ENCODE data around the gene OSBP2. TPM values are rescaled to one million over a fixed set of nuclear protein-coding genes. Genes with fewer than 3 reads are reported as not detected.

The OSBP2 gene
- total RNA-seq, 3 donors from 2014 or later: 0.96 to 4.6 (median 4.4) TPM

DNA sequence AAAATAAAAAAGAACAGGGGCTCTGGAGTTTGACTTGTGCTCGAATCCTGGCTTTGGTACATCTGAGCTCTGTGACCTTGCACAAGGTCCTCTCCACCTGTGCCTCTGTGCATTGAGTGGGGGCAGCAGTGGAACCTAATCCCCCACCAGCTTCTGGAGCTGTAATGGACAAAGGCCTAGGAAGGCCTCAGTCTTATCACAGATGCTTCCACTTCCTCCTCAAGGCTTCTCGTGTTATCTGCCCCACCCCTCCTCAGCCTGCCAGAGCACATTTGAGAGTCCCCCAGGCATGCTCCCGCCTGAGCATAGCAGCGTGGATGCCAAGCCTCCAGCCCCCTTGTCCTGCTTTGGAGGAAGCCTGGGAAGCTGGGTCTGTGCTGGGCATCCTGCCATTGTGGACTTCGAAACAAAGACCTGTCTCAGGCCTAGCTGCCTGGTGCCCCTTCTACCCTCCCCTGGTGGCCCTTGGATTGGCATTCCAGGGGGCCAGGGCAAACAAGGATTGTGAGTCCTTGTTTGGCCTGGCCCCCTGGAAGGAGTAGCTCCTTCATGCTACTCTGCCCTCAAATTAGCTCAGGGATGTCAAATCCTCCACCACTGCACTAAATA, 44.1 kb upstream of the OSBP2 start:
- no peak for TF ChIP-seq CTCF (IDR thresholded peaks at IDR 0.05)
- no peak for TF ChIP-seq POLR2AphosphoS5 (IDR thresholded peaks at IDR 0.05)
- no peak for TF ChIP-seq POLR2A (IDR thresholded peaks at IDR 0.05)
- Histone ChIP-seq H3K9me3 (no peaks in the 10 kb centered on the region), H3K4me1 (no peaks in the 10 kb centered on the region), H3K27me3 (no peaks in the 10 kb centered on the region), H3K4me3 (no peak overlapping the region), H3K27ac (no peak overlapping the region), H3K36me3 (no peaks in the 10 kb centered on the region)
- no peak for DNase-seq (ENCODE audit: low spot score in 2 of 2)
- intact Hi-C loops (cut with DNase I; ENCODE audit: low total_unique reads): no loop called here

DNA sequence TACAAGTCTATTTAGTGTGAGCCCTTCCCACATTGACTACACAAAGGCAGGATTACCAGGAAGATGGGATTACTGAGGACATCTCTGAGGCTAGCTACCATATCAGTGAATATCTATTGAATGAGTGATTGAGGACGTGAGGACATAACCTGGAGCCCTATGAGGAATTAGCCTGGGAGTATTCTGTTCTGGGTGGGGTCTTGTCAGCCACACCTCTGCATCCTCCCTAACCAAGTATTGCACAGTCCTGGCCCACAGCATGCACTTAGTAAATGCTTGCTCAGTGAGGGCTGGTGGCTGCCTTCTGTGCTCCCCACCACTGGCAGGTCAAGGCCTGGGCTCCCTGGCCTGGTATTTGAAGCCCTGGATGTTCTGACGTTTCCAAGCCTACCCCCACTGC, 41.8 kb upstream of the OSBP2 start:
- Histone ChIP-seq H3K27ac (no peak overlapping the region), H3K4me1 (no peaks in the 10 kb centered on the region), H3K9me3 (no peaks in the 10 kb centered on the region), H3K36me3 (no peaks in the 10 kb centered on the region), H3K4me3 (no peak overlapping the region), H3K27me3 (no peaks in the 10 kb centered on the region)
- TF ChIP-seq POLR2AphosphoS5 (IDR thresholded peaks at IDR 0.05) (no peak), CTCF (IDR thresholded peaks at IDR 0.05) (no peak), POLR2A (IDR thresholded peaks at IDR 0.05) (no peak)
- no peak for DNase-seq (ENCODE audit: low spot score in 2 of 2)
- intact Hi-C loops (cut with DNase I; ENCODE audit: low total_unique reads): no loop called here

DNA sequence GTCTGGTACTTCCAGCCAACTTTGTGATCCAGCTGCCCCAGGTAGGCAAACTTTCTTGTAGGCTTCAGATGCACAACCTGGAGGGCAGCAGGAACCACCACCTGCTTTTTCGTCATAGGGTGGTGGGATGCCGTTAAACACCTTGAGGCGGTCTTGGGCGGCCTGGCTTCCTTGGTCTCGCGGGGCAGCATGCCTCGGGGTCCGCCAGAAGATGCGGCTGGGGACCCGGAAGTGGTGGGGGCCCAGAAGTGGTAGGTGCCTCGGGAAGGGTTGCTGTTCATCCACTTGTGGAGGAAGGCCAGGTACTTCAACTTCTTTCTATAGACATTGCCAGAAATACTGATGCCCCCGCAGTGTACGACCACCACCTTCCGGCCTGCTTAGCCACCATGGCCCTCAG, 40.3 kb upstream of the OSBP2 start:
- Histone ChIP-seq H3K36me3 (no peaks in the 10 kb centered on the region), H3K4me3 (no peak overlapping the region), H3K9me3 (no peaks in the 10 kb centered on the region), H3K27ac (no peak overlapping the region), H3K27me3 (no peaks in the 10 kb centered on the region), H3K4me1 (no peaks in the 10 kb centered on the region)
- no peak for DNase-seq (ENCODE audit: low spot score in 2 of 2)
- TF ChIP-seq CTCF (IDR thresholded peaks at IDR 0.05) (no peak), POLR2AphosphoS5 (IDR thresholded peaks at IDR 0.05) (no peak), POLR2A (IDR thresholded peaks at IDR 0.05) (no peak)
- intact Hi-C loops (cut with DNase I; ENCODE audit: low total_unique reads): no loop called here

GRCh38 chr22:30655532-30655931, 39.1 kb upstream of the OSBP2 start:
- intact Hi-C loops (cut with DNase I; ENCODE audit: low total_unique reads): no loop called here
- no peaks in the 10 kb centered on the region for H3K4me1 ChIP-seq
- H3K36me3 ChIP-seq: no peaks in the 10 kb centered on the region
- H3K9me3 ChIP-seq: no peaks in the 10 kb centered on the region
- TF ChIP-seq POLR2AphosphoS5 (IDR thresholded peaks at IDR 0.05) (no peak), CTCF (IDR thresholded peaks at IDR 0.05) (no peak)
- H3K4me3 ChIP-seq: no peak overlapping the region
- no peak overlapping the region for H3K27ac ChIP-seq
- H3K27me3 ChIP-seq: no peaks in the 10 kb centered on the region
- no peak for DNase-seq (ENCODE audit: low spot score in 2 of 2)

DNA sequence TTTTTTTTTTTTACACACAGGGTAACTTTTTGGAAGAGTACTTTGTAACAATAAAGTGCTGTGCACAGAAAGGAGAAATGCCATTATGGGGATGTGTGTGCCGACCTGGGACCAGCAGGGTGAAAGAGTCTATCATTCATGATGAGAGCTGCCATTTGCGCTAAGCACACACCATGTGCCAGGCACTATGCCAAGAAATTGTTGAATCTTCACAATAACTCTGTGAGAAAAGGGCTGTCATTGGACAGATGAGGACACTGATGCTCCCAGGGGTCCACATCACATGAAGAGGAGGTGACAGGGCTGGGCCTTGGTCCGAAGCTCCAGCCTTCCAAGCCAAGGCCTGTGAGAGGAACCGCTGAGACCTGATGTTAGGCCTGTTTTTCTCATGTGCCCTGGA, 32.6 kb upstream of the OSBP2 start:
- TF ChIP-seq POLR2A (IDR thresholded peaks at IDR 0.05): no peak
- no peak for TF ChIP-seq POLR2AphosphoS5 (IDR thresholded peaks at IDR 0.05)
- TF ChIP-seq CTCF (IDR thresholded peaks at IDR 0.05): no peak
- H3K9me3 ChIP-seq: no peaks in the 10 kb centered on the region
- DNase-seq (ENCODE audit: low spot score in 2 of 2): no peak
- H3K36me3 ChIP-seq: no peaks in the 10 kb centered on the region
- no peaks in the 10 kb centered on the region for H3K27me3 ChIP-seq
- H3K27ac ChIP-seq: no peak overlapping the region
- H3K4me3 ChIP-seq: no peak overlapping the region
- intact Hi-C loops (cut with DNase I; ENCODE audit: low total_unique reads): no loop called here
- no peaks in the 10 kb centered on the region for H3K4me1 ChIP-seq

All from breast epithelium (tissue), 4 donors.